ENCODE data around the gene MYO19. TPM values are rescaled to one million over a fixed set of nuclear protein-coding genes. Genes with fewer than 3 reads are reported as not detected.

Gene MYO19
- total RNA-seq, 1 donor from 2014 or later = 88.4 TPM

DNA sequence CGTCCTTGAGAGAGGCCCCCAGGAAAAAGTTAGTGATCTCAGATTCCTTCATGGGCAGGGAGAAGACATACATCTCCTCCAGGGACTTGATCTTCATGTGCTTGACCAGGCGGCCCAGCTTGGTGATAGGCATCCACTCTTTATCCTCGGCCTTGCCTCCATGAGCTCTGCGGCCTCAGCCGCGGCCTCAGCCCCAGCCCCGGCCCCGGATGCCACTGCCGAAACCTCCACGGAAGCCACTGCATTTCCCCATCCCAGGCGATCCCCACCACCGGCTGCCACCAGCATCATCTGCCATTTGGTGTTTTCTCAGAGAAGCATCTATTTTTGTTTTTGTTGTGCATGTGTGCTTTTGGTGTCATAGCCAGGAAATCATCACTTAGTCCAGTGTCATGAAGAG is 40.4 kb upstream of the MYO19 start:
- H3K27me3 Mint-ChIP-seq (ENCODE audit: unreplicated experiment) = no peaks in the 10 kb centered on the region

DNA sequence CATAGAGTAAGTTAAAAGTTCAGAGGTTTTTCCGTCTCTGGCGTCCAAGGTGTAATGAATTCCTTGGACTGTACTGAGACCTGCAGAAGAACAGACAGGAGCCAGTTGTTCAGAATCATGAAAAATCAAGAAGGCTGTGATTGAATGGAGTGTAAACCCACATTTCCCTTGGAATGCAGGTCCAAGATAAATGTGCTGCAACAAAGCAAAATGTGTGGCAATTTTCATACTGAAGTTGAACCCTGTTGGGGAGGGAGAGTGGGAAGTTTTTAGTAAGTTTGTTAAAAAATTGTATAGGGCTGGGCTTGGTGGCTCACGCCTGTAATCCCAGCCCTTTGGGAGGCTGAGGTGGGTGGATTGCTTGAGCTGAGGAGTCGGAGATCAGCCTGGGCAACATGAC is 31.4 kb upstream of the MYO19 start:
- no peak for DNase-seq
- no peaks in the 10 kb centered on the region for H3K27me3 Mint-ChIP-seq (ENCODE audit: unreplicated experiment)
- no peaks in the 10 kb centered on the region for H3K9me3 Mint-ChIP-seq (ENCODE audit: unreplicated experiment)
- H3K4me1 Mint-ChIP-seq (ENCODE audit: low read depth, unreplicated experiment) = peaks cover 11% of the 10 kb centered on the region
- TF ChIP-seq, protein P1, sequence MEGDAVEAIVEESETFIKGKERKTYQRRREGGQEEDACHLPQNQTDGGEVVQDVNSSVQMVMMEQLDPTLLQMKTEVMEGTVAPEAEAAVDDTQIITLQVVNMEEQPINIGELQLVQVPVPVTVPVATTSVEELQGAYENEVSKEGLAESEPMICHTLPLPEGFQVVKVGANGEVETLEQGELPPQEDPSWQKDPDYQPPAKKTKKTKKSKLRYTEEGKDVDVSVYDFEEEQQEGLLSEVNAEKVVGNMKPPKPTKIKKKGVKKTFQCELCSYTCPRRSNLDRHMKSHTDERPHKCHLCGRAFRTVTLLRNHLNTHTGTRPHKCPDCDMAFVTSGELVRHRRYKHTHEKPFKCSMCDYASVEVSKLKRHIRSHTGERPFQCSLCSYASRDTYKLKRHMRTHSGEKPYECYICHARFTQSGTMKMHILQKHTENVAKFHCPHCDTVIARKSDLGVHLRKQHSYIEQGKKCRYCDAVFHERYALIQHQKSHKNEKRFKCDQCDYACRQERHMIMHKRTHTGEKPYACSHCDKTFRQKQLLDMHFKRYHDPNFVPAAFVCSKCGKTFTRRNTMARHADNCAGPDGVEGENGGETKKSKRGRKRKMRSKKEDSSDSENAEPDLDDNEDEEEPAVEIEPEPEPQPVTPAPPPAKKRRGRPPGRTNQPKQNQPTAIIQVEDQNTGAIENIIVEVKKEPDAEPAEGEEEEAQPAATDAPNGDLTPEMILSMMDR (IDR thresholded peaks at IDR 0.05; ENCODE audit: partially characterized antibody, unreplicated experiment) = no peak
- H3K27ac Mint-ChIP-seq (ENCODE audit: unreplicated experiment) = peak overlapping the region; percentile 20
- H3K4me3 Mint-ChIP-seq (ENCODE audit: unreplicated experiment) = no peak overlapping the region
- H3K36me3 Mint-ChIP-seq (ENCODE audit: unreplicated experiment) = no peaks in the 10 kb centered on the region

More for the DNA sequence above, 40.4 kb upstream of the MYO19 start:
- H3K4me1 Mint-ChIP-seq (ENCODE audit: low read depth, unreplicated experiment) = no peaks in the 10 kb centered on the region
- H3K4me3 Mint-ChIP-seq (ENCODE audit: unreplicated experiment) = no peak overlapping the region
- no peak for DNase-seq
- H3K27ac Mint-ChIP-seq (ENCODE audit: unreplicated experiment) = no peak overlapping the region
- H3K36me3 Mint-ChIP-seq (ENCODE audit: unreplicated experiment) = no peaks in the 10 kb centered on the region
- TF ChIP-seq, protein P1 (IDR thresholded peaks at IDR 0.05; ENCODE audit: partially characterized antibody, unreplicated experiment) = no peak
- peaks cover 4% of the 10 kb centered on the region for H3K9me3 Mint-ChIP-seq (ENCODE audit: unreplicated experiment)

DNA sequence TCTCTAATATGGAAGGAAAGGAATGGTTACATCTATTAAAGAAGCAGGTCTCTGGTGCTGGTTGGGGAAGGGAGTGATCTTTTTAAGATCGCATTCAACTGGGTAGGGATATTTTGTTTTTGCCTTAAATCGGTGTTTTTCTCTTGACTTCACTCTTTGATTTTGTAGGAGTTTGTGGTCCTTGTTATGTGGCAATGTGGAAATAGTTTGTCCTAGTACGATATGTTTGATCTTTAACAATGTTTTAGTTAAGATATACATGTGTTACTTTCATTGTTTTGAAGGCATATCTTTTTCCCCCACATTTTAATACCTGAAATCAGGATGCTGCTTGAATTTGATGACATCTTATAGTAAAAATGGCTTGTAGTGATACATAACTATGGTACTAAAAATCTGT is 18.8 kb upstream of the MYO19 start:
- H3K27ac Mint-ChIP-seq (ENCODE audit: unreplicated experiment) = no peak overlapping the region
- peaks cover 1% of the 10 kb centered on the region for H3K27me3 Mint-ChIP-seq (ENCODE audit: unreplicated experiment)
- DNase-seq = no peak
- H3K4me3 Mint-ChIP-seq (ENCODE audit: unreplicated experiment) = no peak overlapping the region
- no peaks in the 10 kb centered on the region for H3K36me3 Mint-ChIP-seq (ENCODE audit: unreplicated experiment)
- TF ChIP-seq, protein P1 (IDR thresholded peaks at IDR 0.05; ENCODE audit: partially characterized antibody, unreplicated experiment) = no peak
- H3K4me1 Mint-ChIP-seq (ENCODE audit: low read depth, unreplicated experiment) = no peaks in the 10 kb centered on the region
- no peaks in the 10 kb centered on the region for H3K9me3 Mint-ChIP-seq (ENCODE audit: unreplicated experiment)

DNA sequence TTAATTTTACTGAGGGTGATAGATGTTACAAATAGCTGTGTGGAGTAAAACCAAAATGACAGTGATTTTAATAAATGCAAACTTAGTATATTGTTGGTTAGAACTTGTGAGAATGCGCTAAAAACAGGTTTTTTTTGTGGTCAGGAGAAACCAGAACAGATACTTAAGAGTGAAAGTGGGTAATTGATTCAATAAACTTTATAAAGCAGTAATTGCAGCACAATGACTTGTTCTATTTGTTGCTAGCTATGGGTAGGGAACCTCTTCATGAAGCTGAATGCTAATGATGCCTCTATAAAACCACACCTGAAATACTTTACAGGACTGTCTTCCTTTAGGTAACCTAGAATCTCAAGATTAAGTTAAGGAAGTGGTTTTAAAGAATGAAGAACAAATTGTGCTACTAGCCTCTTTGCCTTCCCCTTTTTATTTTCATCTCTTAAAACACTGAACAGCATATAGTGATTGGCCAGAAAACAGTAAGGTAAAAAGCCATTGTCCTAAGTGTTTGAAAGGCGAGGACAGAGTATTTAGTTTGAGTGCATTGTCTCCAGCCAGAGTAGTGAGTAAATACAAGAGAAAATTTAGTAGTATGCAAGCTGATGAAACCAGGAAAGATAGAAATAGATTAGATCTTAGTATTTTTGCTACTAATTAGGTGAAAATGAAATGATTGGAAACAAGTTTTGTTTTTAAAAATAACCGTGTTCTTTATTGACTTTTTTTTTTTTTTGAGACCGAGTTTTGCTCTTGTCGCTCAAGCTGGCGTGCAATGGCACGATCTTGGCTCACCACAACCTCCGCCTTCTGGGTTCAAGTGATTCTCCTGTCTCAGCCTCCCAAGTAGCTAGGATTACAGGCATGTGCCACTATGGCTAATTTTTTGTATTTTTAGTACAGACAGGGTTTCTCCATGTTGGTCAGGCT is 16.1 kb upstream of the MYO19 start:
- Mint-ChIP-seq H3K36me3 (ENCODE audit: unreplicated experiment) (no peaks in the 10 kb centered on the region), H3K9me3 (ENCODE audit: unreplicated experiment) (peaks cover 4% of the 10 kb centered on the region), H3K4me1 (ENCODE audit: low read depth, unreplicated experiment) (peaks cover 6% of the 10 kb centered on the region), H3K27ac (ENCODE audit: unreplicated experiment) (no peak overlapping the region), H3K27me3 (ENCODE audit: unreplicated experiment) (peaks cover 6% of the 10 kb centered on the region), H3K4me3 (ENCODE audit: unreplicated experiment) (no peak overlapping the region)
- TF ChIP-seq, protein P1 (IDR thresholded peaks at IDR 0.05; ENCODE audit: partially characterized antibody, unreplicated experiment) = no peak
- no peak for DNase-seq

DNA sequence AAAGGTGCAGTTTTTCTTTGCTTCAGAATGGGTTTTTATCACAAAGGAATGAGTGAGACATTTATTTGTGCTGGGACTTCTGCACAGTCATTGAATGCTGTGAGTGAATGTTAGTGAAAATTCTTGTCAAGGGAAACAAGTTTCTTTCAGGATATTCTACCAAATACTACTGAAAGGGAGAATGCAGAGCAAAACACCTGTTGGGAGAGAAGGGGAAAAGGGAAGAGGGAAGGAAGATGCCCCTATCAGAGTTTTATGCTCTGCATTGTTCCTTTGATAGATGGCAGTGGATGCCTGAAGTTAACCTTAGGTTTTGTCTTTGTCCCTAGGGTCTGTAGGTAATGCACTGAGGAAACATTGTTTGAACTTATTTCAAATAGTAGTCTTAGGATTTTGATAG is 13.1 kb upstream of the MYO19 start:
- Mint-ChIP-seq H3K4me3 (ENCODE audit: unreplicated experiment) (peak overlapping the region; percentile 93), H3K9me3 (ENCODE audit: unreplicated experiment) (peaks cover 11% of the 10 kb centered on the region), H3K36me3 (ENCODE audit: unreplicated experiment) (no peaks in the 10 kb centered on the region), H3K27ac (ENCODE audit: unreplicated experiment) (no peak overlapping the region), H3K4me1 (ENCODE audit: low read depth, unreplicated experiment) (peaks cover 6% of the 10 kb centered on the region), H3K27me3 (ENCODE audit: unreplicated experiment) (peaks cover 15% of the 10 kb centered on the region)
- DNase-seq = no peak
- TF ChIP-seq, protein P1 (IDR thresholded peaks at IDR 0.05; ENCODE audit: partially characterized antibody, unreplicated experiment) = no peak
